H1 (cell line): ENCODE measurements around the gene HMHB1. TPM values are rescaled to one million over a fixed set of nuclear protein-coding genes. Genes with fewer than 3 reads are reported as not detected.

Source experiments
- CTCF ChIA-PET: fragments of 300-600 bp; sonication (Branson Sonifier 250); formaldehyde crosslinking; loops from one replicate; lab custom pipeline; 2021; ENCODE audit not compliant: partially characterized antibody; lab: Charles Lee
- POLR2A ChIA-PET: fragments of 300-600 bp; sonication (Branson Sonifier 250); formaldehyde crosslinking; loops from one replicate; lab custom pipeline; 2021; ENCODE audit warnings: inconsistent platforms; ENCODE audit not compliant: partially characterized antibody; lab: Charles Lee
- DNase-seq, 2 experiments: peaks; one replicate each; pipeline versions ENCODE4 v3.0.0 to v3.0.0-alpha.2; 2010 to 2022; ENCODE audit warnings: low spot score in 2 of 2, low read depth in 1 of 2, mixed read lengths in 1 of 2
- FAIRE-seq: peaks from 2 replicates; lab custom pipeline; 2011; peaks lifted over from hg19 to GRCh38; lab: Jason Lieb, UNC
- H2AFZ ChIP-seq: 2 replicates; pipeline ENCODE4 v1.8.1; 2012; ENCODE audit warnings: low read length, inconsistent platforms
- H2AK5ac ChIP-seq: 2 replicates; pipeline ENCODE4 v1.6.1; 2013; ENCODE audit warnings: low read depth, low read length
- H2BK120ac ChIP-seq: replicated peaks from 2 replicates; pipeline ENCODE3; 2013; ENCODE audit warnings: low read depth, low read length, inconsistent platforms
- H2BK12ac ChIP-seq: 2 replicates; pipeline ENCODE4 v1.6.1; 2013; ENCODE audit warnings: low read depth, low read length
- H2BK15ac ChIP-seq: 2 replicates; pipeline ENCODE4 v1.6.1; 2013; ENCODE audit warnings: low read length
- H2BK20ac ChIP-seq: 2 replicates; pipeline ENCODE4 v1.6.1; 2013; ENCODE audit warnings: low read length
- H2BK5ac ChIP-seq: 2 replicates; pipeline ENCODE4 v1.6.1; 2013; ENCODE audit warnings: low read depth, low read length
- H3K14ac ChIP-seq: 2 replicates; pipeline ENCODE4 v1.6.1; 2013; ENCODE audit warnings: inconsistent platforms; ENCODE audit not compliant: insufficient read length
- H3K18ac ChIP-seq: 2 replicates; pipeline ENCODE4 v1.6.1; 2013; ENCODE audit warnings: low read length; ENCODE audit errors: extremely low read depth
- H3K23ac ChIP-seq: 2 replicates; pipeline ENCODE4 v1.6.1; 2013; ENCODE audit warnings: inconsistent platforms; ENCODE audit not compliant: insufficient read length
- H3K23me2 ChIP-seq: 2 replicates; pipeline ENCODE4 v1.6.1; 2013; ENCODE audit warnings: low read depth, low read length
- H3K27ac ChIP-seq: 2 replicates; pipeline ENCODE4 v1.6.1; 2011; ENCODE audit warnings: low read depth, low read length, inconsistent platforms
- H3K27me3 ChIP-seq, 4 experiments: replicated peaks in 1 of 4; 1 replicate in 1 of 4; 2 replicates in 3 of 4; pipeline versions ENCODE4 v1.6.1 to v1.8.1; 2011 to 2013; ENCODE audit warnings: low read length in 3 of 4, mild to moderate bottlenecking in 3 of 4, inconsistent platforms in 2 of 4, mixed read lengths in 2 of 4, moderate library complexity in 1 of 4; ENCODE audit not compliant: control insufficient read depth in 3 of 4, insufficient read depth in 3 of 4; ENCODE audit errors: extremely low read depth in 1 of 4
- H3K36me3 ChIP-seq, 4 experiments: 2 replicates each; pipeline versions ENCODE4 v1.6.1 to v1.8.1; 2011 to 2013; ENCODE audit warnings: mild to moderate bottlenecking in 4 of 4, low read length in 3 of 4, moderate library complexity in 2 of 4, control low read depth in 1 of 4, inconsistent platforms in 1 of 4; ENCODE audit not compliant: insufficient read depth in 4 of 4, control insufficient read depth in 2 of 4
- H3K4ac ChIP-seq: replicated peaks from 2 replicates; pipeline ENCODE3; 2013; ENCODE audit warnings: low read length, low read depth, mixed read lengths, inconsistent platforms; ENCODE audit not compliant: insufficient read length
- H3K4me1 ChIP-seq, 4 experiments: replicated peaks in 1 of 4; 1 replicate in 1 of 4; 2 replicates in 3 of 4; pipeline versions ENCODE4 v1.6.1 to v1.8.1; 2011 to 2013; ENCODE audit warnings: low read length in 3 of 4, inconsistent platforms in 2 of 4, mixed read lengths in 1 of 4; ENCODE audit not compliant: insufficient read depth in 4 of 4, control insufficient read depth in 3 of 4
- H3K4me2 ChIP-seq, 2 experiments: 2 replicates each; pipeline versions ENCODE4 v1.6.1 to v1.8.1; 2011 to 2013; ENCODE audit warnings: low read depth in 2 of 2, low read length in 2 of 2, control low read depth in 1 of 2, inconsistent platforms in 1 of 2, mild to moderate bottlenecking in 1 of 2; ENCODE audit not compliant: insufficient read depth in 1 of 2
- H3K4me3 ChIP-seq, 4 experiments: fragments of 200-600, 300-600 bp in 1 of 4; sonication (generic), shearing (Covaris generic), sonication (Bioruptor Twin) in 1 of 4; 2 replicates each; pipeline versions ENCODE4 v1.5.1 to v1.8.1; 2011 to 2016; ENCODE audit warnings: low read length in 4 of 4, low read depth in 3 of 4, control low read depth in 2 of 4, inconsistent platforms in 2 of 4, mild to moderate bottlenecking in 2 of 4, mixed read lengths in 1 of 4, moderate library complexity in 1 of 4; ENCODE audit not compliant: insufficient read depth in 2 of 4; ENCODE audit errors: extremely low read depth in 1 of 4
- H3K56ac ChIP-seq: replicated peaks from 2 replicates; pipeline ENCODE3; 2013; ENCODE audit warnings: low read depth, mild to moderate bottlenecking, mixed read lengths, low read length, inconsistent platforms; ENCODE audit not compliant: insufficient read length
- H3K79me1 ChIP-seq: 2 replicates; pipeline ENCODE4 v1.6.1; 2013; ENCODE audit warnings: low read depth, low read length, control low read depth
- H3K79me2 ChIP-seq, 2 experiments: 2 replicates each; pipeline versions ENCODE4 v1.6.1 to v1.8.1; 2012 to 2013; ENCODE audit warnings: low read length in 2 of 2, mild to moderate bottlenecking in 2 of 2, inconsistent platforms in 1 of 2; ENCODE audit not compliant: insufficient read depth in 2 of 2, control insufficient read depth in 1 of 2
- H3K9ac ChIP-seq, 4 experiments: replicated peaks in 1 of 4; 1 replicate in 1 of 4; 2 replicates in 3 of 4; pipeline versions ENCODE4 v1.6.1 to v1.8.1; 2011 to 2013; ENCODE audit warnings: low read depth in 3 of 4, low read length in 3 of 4, control low read depth in 2 of 4, mild to moderate bottlenecking in 2 of 4, moderate library complexity in 2 of 4, inconsistent platforms in 1 of 4; ENCODE audit errors: extremely low read depth in 1 of 4
- H3K9me3 ChIP-seq, 2 experiments: 2 replicates each; pipeline versions ENCODE4 v1.6.1 to v1.8.1; 2012 to 2013; ENCODE audit warnings: mild to moderate bottlenecking in 2 of 2, moderate library complexity in 2 of 2, control low read depth in 1 of 2, inconsistent platforms in 1 of 2, low read depth in 1 of 2, low read length in 1 of 2, mixed read lengths in 1 of 2; ENCODE audit not compliant: insufficient read depth in 2 of 2
- H4K20me1 ChIP-seq, 2 experiments: replicated peaks in 1 of 2; 2 replicates each; pipeline versions ENCODE3 to v1.8.1; 2011 to 2013; ENCODE audit warnings: inconsistent platforms in 2 of 2, low read length in 2 of 2, mild to moderate bottlenecking in 1 of 2; ENCODE audit not compliant: insufficient read depth in 2 of 2, control insufficient read depth in 1 of 2
- H4K5ac ChIP-seq: 2 replicates; pipeline ENCODE4 v1.6.1; 2013; ENCODE audit warnings: low read length, low read depth, mixed read lengths, inconsistent platforms; ENCODE audit not compliant: insufficient read length
- H4K8ac ChIP-seq: 2 replicates; pipeline ENCODE4 v1.8.0; 2013; ENCODE audit warnings: mild to moderate bottlenecking, moderate library complexity, low read length, inconsistent platforms; ENCODE audit not compliant: insufficient read depth; ENCODE audit errors: extremely low read depth
- H4K91ac ChIP-seq: replicated peaks from 2 replicates; pipeline ENCODE3; 2013; ENCODE audit warnings: low read length, mixed read lengths, inconsistent platforms; ENCODE audit not compliant: insufficient read length
- ATF2 ChIP-seq: IDR thresholded peaks from 2 replicates; pipeline ENCODE4 v1.6.1; 2012; ENCODE audit warnings: low read length, inconsistent platforms
- CTBP2 ChIP-seq: IDR thresholded peaks from 2 replicates; pipeline ENCODE4 v1.7.0; 2011; ENCODE audit warnings: borderline replicate concordance, mild to moderate bottlenecking, moderate library complexity, mixed read lengths, low read length; ENCODE audit not compliant: insufficient read depth, insufficient read length
- EP300 ChIP-seq, 2 experiments: IDR thresholded peaks; 1 replicate in 1 of 2; 2 replicates in 1 of 2; pipeline ENCODE4 v1.6.1; 2011 to 2012; ENCODE audit warnings: low read depth in 2 of 2, low read length in 2 of 2, mild to moderate bottlenecking in 2 of 2, borderline replicate concordance in 1 of 2, inconsistent platforms in 1 of 2, moderate library complexity in 1 of 2
- FOSL1 ChIP-seq: IDR thresholded peaks from 2 replicates; pipeline ENCODE4 v1.6.1; 2011; ENCODE audit warnings: mild to moderate bottlenecking, low read depth, low read length, moderate library complexity; ENCODE audit not compliant: insufficient read depth
- KDM5A ChIP-seq: fragments of 200-600 bp; IDR thresholded peaks from 2 replicates; pipeline ENCODE4 v1.7.1; 2012; ENCODE audit warnings: mild to moderate bottlenecking, low read length, inconsistent platforms, mixed read lengths
- POLR2A ChIP-seq, 2 experiments: IDR thresholded peaks; 1 replicate in 1 of 2; 2 replicates in 1 of 2; pipeline ENCODE4 v1.6.1; 2011; ENCODE audit warnings: low read depth in 2 of 2, low read length in 2 of 2, mild to moderate bottlenecking in 2 of 2; ENCODE audit errors: control extremely low read depth in 1 of 2
- RXRA ChIP-seq: IDR thresholded peaks from 2 replicates; pipeline ENCODE4 v1.6.1; 2011; ENCODE audit warnings: low read depth, mild to moderate bottlenecking, low read length, moderate library complexity; ENCODE audit not compliant: insufficient read depth
- SP2 ChIP-seq: IDR thresholded peaks from 2 replicates; pipeline ENCODE4 v1.6.1; 2012; ENCODE audit warnings: mild to moderate bottlenecking, low read length, inconsistent platforms
- ZNF274 ChIP-seq: IDR thresholded peaks from 2 replicates; pipeline ENCODE4 v1.7.0; 2012; ENCODE audit warnings: low read length, borderline replicate concordance; ENCODE audit errors: extremely low read depth
- WGBS, 2 experiments: shearing (Covaris generic) in 1 of 2; methylation state at CpG; one replicate each; pipeline versions ENCODE4 v1.1.6 to v1.1.7; 2013 to 2015; ENCODE audit warnings: low lambda C conversion rate in 2 of 2, mixed read lengths in 2 of 2, inconsistent platforms in 1 of 2, low coverage in 1 of 2, missing lambda C conversion rate in 1 of 2; ENCODE audit not compliant: insufficient replicate concordance in 2 of 2, insufficient coverage in 1 of 2, insufficient read length in 1 of 2; ENCODE audit errors: extremely low coverage in 1 of 2, missing lambda C conversion rate in 1 of 2; 5-methylcytosine and 5-hydroxymethylcytosine counted together
- polyA plus RNA-seq, 7 experiments: library from polyadenylated mRNA; depleted of rRNA in 3 of 7; stranded (reverse) in 5 of 7; unstranded in 2 of 7; fragments of >200 nt in 5 of 7; fragments of 200-250 nt in 2 of 7; gene quantifications; 1 replicate in 5 of 7; 2 replicates in 1 of 7; 4 replicates in 1 of 7; pipeline versions ENCODE4 v1.2.1 to v1.2.3, GENCODE V29; 2011 to 2013; ENCODE audit warnings: missing spikeins in 2 of 7, mixed read lengths in 2 of 7
- total RNA-seq: library from RNA; stranded (reverse); fragmentation: NEBNext Ultra II Directional; extraction: Animal tissue kit (Norgen Biotek cat#: 25700); gene quantifications from 2 replicates; pipeline ENCODE4 v1.2.1, GENCODE V29; 2021

HMHB1 gene
- total and polyA plus RNA-seq, 2 of the 8 experiments (the other 6 are each of a cell fraction or from before 2014, with no cell fraction given) = not detected

- WGBS, 2 experiments = 96% methylated on average over 5 of the region's 5 CpGs; no CpG with 5 or more reads in 1 of the 2 experiments
- H2AFZ ChIP-seq = no peak overlapping the region
- H3K4me1 ChIP-seq = no peaks in the 10 kb centered on the region
- no peak overlapping the region for H2BK5ac ChIP-seq
- H3K9ac ChIP-seq = no peak overlapping the region
- H3K27ac ChIP-seq = no peak overlapping the region
- H3K23me2 ChIP-seq = no peaks in the 10 kb centered on the region
- no peak overlapping the region for H4K5ac ChIP-seq
- no peak overlapping the region for H3K4ac ChIP-seq
- TF ChIP-seq EP300 (IDR thresholded peaks at IDR 0.05; ENCODE audit: borderline replicate concordance in 1 of 2, low read depth in 2 of 2, low read length in 2 of 2) (no peak), ZNF274 (no peak), CTBP2 (no peak), SP2 (no peak), RXRA (no peak), ATF2 (no peak), FOSL1 (no peak), POLR2A (IDR thresholded peaks at IDR 0.05; ENCODE audit: control extremely low read depth in 1 of 2, low read depth in 2 of 2, low read length in 2 of 2) (no peak), KDM5A (no peak)
- no peak overlapping the region for H2BK12ac ChIP-seq
- DNase-seq = no peak
- no peaks in the 10 kb centered on the region for H3K9me3 ChIP-seq
- no peaks in the 10 kb centered on the region for H3K27me3 ChIP-seq
- no peak overlapping the region for H3K56ac ChIP-seq
- H2BK15ac ChIP-seq = no peak overlapping the region
- CTCF ChIA-PET = interaction anchor here (0.5 kb wide), 1 partner anchor 552 kb away, joined by 3 read pairs; no protein-coding TSS in a partner anchor
- H3K36me3 ChIP-seq = no peaks in the 10 kb centered on the region
- no peaks in the 10 kb centered on the region for H3K79me1 ChIP-seq
- H3K4me3 ChIP-seq = no peak overlapping the region
- POLR2A ChIA-PET = no interaction called here
- H3K4me2 ChIP-seq = no peak overlapping the region
- H4K20me1 ChIP-seq = no peaks in the 10 kb centered on the region
- H4K8ac ChIP-seq = no peak overlapping the region
- no peak overlapping the region for H2BK120ac ChIP-seq
- H3K23ac ChIP-seq = no peak overlapping the region
- no peak overlapping the region for H3K18ac ChIP-seq
- H4K91ac ChIP-seq = no peak overlapping the region
- no peak for FAIRE-seq
- H3K14ac ChIP-seq = no peak overlapping the region
- no peaks in the 10 kb centered on the region for H3K79me2 ChIP-seq
- H2AK5ac ChIP-seq = no peak overlapping the region
- no peak overlapping the region for H2BK20ac ChIP-seq
Measured at GRCh38 chr5:143762636-143763220, 49.2 kb upstream of the HMHB1 start.
